HEK293 (cell line): Measurements from ENCODE around the gene CCDC78.

Experiments used
- CTCF ChIP-seq: fragments of 450-650 bp; formaldehyde crosslinking; IDR thresholded peaks from 2 replicates; pipeline ENCODE4 v1.5.1; 2016; ENCODE audit warnings: missing biosample characterization, missing genetic modification characterization
- KLF9 ChIP-seq: fragments of 450-650 bp; formaldehyde crosslinking; IDR thresholded peaks from 2 replicates; pipeline ENCODE4 v1.5.1; 2016; ENCODE audit warnings: missing biosample characterization, missing genetic modification characterization, low read depth
- SP2 ChIP-seq: fragments of 450-650 bp; formaldehyde crosslinking; IDR thresholded peaks from 2 replicates; pipeline ENCODE4 v1.5.1; 2016; ENCODE audit warnings: missing biosample characterization, missing genetic modification characterization
- ZBTB26 ChIP-seq: fragments of 450-650 bp; formaldehyde crosslinking; optimal IDR thresholded peaks from 2 replicates; pipeline ENCODE3; 2016; ENCODE audit warnings: missing biosample characterization, mild to moderate bottlenecking, missing genetic modification characterization

DNA sequence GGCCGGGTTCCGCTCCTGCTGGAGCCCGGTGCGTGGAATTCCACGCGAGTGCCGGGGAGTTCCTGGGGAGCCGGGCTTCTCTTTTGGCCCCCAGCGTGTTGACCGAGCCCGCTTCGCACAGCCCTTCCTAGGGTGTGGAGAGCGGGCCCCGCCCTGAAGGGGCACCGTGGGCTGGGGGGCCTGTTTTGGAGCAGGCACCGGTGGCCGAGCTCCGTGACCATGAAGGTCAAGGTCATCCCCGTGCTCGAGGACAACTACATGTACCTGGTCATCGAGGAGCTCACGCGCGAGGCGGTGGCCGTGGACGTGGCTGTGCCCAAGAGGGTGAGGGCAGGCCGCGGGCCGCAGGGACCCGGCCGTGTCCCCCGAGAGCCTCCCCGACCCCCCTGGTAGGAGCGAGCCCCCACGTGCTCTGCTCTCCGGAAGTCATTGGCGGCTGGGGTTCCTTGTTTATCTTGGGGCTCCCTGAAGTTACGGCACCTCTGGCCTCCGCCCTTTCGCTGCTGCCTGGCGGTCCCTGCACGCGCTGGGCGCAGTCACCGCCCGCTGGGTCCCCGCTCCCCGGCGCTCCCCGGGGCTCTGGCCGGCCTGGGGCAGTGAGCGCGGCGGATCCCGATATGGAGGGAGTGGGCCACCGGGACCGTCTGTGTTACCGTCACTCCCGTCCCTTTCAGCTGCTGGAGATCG is 1.2 kb upstream of the CCDC78 start:
- TF ChIP-seq SP2 (tag by site-specific recombination), result no peak
- TF ChIP-seq ZBTB26 (tag by site-specific recombination), result peak; percentile 41
- TF ChIP-seq KLF9 (tag by site-specific recombination), result peak; percentile 67; the same call in 1 of the 2 replicates
- no peak for TF ChIP-seq CTCF (tag by site-specific recombination)
